Measurements from ENCODE around the gene ARL5C. TPM values are rescaled to one million over a fixed set of nuclear protein-coding genes. Genes with fewer than 3 reads are reported as not detected.
A peak's percentile ranks its signal among the peaks of the same experiment; 100 is the strongest.

The ARL5C gene
- total RNA-seq, 1 donor from 2014 or later, result not detected

DNA sequence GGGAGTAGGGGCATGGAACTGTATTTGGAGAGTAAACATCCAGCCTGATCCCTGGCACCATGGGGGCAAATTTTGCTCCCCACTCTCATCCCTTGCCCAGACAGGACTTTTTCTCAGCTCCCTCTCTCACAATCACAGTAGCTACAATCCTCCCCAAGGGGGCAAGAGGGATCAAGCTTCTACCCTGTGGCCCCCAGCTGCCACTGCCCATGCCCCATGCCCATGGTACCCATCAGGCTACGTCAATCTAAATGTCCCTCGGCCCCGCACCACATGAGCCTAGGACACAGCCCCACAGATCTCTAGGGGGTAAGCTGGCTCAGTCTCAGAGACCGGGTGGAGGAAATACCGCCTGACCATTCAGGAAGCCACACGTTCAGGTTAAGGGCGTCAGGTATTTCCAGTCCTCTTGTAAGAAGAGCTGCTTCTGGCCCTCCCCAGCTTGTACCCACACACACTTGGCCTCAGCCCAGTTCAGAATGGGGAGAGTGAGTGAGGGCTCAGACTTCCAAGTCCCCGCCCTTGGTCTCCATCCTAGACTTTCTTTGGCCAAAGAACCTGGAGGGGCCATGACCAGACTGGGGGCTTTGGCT lies 29.7 kb upstream of the ARL5C start:
- intact Hi-C loops (cut with micrococcal nuclease), result no loop called here
- DNase-seq (no peak), ATAC-seq (no peak)

DNA sequence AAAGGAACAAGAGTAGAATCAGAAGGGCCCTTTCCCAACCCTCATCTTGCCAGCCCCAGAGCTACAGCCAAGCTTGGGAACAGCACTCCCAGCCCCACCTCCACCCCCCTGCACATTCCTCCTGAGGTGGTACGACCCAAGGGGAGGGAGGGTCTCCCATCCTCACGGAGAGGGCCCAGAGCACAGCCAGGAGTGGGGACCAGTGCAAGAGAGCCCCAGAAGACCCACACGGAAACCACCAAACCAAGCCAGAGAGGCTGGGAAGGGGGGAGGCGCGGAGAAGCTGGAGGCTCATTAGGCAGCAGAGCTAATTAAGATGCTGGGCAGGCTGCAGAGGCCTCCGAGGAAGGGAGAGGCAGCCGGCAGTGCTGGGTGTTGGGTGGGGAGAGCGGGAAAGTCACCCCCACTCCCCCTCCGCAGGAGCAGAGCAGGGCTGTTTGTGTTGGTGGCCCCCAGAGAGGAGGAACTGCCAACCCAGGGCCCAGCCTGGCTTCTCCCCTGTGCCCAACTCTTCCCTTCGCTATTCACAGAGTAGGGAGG lies 29.1 kb upstream of the ARL5C start:
- intact Hi-C loops (cut with micrococcal nuclease), result no loop called here
- ATAC-seq (no peak), DNase-seq (no peak)

DNA sequence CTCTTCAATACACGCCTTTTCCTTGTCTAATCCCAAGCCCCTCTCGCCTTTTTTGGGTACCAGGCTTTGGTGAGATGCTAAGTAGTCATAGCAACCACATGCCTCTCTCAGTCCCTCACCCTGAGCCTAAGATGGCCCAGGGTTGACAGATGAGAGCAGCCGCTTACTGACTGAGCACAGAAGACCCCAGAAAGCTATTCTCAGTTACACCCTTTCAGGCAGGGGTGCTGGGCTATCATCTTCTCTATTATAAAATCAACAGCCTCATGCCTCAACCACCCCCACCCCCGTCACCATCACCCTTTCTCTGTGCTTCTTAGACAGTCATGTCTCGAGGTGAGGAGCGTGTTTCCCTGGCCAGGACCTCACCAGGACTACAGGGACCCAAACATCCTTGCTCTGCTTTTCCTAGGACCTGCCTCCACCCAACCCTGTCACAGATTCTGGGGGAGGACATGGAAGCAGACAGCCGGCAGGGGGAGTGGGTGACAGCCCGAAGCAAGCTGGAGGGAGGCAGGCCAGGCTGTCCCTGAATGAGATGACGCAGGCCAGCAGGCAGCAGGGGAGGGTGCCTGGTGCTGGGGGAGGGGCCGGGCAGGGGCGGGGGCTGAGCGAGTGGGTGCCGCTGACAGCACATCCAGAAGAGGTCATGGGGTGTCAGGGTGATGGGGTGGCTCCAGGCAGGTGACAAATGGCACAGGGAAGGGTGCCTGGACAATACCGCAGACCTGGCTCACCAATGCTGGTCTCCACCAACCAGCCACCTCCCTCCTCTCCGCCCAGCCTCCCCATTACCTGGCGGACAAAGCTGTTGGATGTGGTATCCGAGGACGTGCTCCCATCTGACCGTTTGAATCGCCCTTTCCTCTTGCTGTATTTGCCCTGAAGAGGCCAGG lies 28.4 kb upstream of the ARL5C start:
- intact Hi-C loops (cut with micrococcal nuclease), result no loop called here
- peak; percentile 78 for DNase-seq
- ATAC-seq, result peak; percentile 53

DNA sequence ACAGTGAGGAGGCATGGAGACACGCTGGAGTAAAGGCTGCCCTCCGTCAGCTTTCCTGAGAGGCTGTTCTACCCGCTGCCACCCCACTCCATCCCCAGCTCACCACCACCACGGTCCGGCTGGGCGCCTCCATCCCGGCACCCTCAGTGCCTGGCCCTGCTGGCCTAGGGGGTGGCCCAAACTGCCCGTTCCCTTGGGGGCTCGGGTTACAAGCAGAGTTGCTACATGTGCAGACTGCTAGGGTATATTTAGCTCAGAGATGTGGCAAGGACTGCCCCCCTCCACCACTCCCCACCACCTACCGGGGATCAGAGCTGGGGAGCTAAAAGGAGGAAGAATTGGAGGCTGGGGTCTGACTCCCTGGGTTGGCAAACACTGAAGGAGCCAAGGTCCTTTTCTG lies 27.4 kb upstream of the ARL5C start:
- no peak for ATAC-seq
- intact Hi-C loops (cut with micrococcal nuclease), result no loop called here
- DNase-seq, result no peak

DNA sequence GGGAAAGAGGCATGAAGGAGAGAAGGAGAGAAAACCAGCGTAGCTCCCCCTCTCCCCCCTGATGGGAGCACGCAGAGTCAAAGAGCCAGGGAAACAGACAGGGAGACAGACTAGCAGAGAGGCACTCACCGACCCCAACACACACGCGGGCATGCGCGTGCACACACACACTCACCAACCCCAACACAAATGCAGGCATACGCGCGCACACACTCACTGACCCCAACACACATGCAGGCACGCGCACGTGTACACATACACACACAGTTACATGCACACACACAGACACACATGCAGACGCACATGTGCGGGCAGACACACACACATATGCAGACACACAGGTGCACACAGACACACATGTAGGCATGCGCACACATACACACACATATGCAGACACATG lies 26.9 kb upstream of the ARL5C start:
- ATAC-seq, result no peak
- intact Hi-C loops (cut with micrococcal nuclease), result no loop called here

DNA sequence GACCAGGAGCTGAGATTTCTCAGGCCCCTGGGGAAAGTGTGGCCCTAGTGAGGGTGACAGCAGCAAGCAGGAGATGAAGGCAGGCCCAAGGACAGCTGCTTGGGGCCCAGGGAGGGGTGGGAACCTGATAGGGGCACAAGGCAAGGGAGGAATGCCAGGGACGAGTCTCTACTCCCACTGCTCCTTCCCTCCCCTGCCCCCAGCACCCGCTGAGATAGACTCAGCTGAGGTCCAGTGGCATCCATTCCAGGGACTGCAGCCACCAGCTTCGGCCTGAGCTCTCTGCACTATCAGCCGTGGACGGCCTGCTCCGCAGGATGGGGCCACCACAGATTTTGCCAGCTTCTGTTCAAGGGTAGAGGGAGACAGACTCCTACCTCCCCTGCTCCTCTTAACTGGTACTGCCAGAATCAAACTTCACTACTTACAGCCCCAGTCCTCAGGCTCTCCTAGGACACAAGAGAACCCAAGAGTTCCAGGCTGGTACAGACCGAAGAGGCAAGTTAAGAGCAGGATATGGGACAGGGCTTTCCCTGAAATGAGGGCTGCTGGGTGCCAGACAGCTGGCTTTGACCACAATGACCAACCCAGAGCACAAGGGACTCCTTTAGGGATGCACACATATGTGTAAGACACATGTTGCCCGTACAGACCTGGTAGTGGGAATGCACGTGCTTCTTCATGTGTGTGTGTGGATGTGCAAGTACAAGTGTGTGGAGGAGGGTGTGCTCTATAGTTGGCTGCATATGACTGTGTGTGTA lies 26.0 kb upstream of the ARL5C start:
- ATAC-seq, result no peak
- intact Hi-C loops (cut with micrococcal nuclease), result no loop called here
- no peak for DNase-seq

More for the DNA sequence above, 26.9 kb upstream of the ARL5C start:
- DNase-seq, result no peak

DNA sequence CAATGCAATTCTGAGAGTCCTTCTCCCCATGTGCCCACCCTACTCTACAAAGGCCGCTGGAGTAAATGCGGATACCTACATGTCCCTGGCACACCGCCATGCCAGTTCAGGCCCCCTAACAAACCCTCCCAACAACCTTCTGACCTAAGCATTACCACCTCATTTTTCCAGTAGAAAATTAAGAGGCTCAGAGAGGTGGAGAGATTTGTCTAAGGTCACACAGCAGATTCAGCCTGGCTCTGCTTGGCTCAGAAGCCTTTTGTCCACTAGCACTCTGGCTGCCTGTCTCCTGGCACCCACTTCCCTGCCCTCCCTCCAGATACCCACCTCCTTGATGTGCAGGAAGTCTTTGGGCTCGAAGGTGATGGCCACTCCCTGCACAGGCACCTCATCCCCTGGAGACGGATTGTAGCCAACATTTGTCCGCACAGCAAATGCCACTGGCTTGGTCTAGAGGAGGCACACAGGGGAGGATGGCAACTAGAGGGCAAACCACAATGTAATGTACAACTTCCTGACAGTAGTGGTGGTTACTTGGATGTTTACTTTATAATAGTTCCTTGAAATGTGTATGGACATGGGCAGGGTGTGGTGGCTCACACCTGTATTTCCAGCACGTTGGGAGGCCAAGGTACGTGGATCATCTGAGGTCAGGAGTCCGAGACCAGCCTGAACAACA lies 21.3 kb upstream of the ARL5C start:
- no peak for DNase-seq
- ATAC-seq, result no peak
- intact Hi-C loops (cut with micrococcal nuclease), result no loop called here

DNA sequence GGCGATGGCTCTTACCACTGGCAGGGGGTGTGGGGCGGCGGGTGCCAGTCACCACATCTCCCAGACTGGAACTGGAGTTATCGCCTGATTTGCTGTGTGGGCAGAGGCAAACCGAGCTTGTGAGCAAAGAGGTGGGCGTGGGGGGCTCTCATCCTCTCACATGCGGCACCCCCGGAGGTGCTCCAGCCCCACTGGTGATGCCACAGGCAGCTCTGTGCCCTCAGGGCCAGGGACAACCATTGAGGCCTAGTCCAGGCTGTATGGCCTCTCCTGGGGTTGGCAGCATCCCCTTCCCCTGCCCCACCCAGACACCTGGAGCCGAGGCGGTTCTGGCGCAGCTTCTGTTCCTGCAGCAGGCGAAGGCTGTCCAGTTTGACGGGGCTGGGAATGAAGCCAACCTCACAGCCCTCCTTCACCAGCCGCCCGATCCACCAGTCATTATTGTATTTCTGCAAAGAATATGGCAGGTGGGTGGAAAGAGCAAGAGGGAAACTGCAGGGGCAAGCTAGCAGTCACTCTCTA lies 20.6 kb upstream of the ARL5C start:
- ATAC-seq (no peak), DNase-seq (no peak)
- intact Hi-C loops (cut with micrococcal nuclease), result no loop called here

DNA sequence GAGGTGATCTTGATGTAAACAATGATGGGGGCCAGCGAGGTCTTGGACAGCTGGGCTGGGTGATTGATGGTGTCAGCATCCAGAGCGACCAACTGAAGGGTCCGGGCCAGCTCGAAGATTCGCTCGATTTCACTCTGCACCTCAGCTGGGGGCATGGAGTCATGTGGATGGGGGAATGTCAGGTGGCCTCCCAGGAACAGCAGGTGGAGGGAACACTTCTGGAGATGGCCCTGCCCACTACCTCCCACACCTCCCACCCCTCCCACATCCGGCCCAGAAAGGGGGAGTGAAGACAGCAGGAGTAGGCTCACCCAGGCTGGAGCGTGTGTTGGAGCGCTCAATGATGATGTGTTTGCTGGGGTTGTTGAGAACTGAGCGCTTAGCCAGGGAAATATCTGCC lies 17.8 kb upstream of the ARL5C start:
- intact Hi-C loops (cut with micrococcal nuclease), result no loop called here
- ATAC-seq (no peak), DNase-seq (no peak)

DNA sequence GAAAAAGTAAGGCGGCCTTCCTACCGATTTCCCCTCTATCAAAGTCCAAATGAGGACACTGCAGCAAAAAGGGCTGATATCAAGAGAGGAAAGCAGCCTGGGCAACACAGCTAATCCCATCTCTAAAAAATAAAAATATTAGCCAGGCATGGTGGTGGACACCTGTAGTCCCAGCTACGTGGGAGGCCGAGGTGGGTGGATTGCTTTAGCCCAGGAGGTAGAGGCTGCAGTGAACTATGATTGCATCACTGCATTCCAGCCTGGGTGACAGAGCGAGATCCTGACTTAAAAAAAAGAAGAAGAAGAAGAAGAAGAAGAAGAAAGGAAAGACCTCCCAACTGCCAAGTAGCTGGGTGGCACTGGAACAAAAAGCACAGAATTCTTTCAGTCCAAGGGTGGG lies 17.1 kb upstream of the ARL5C start:
- ATAC-seq, result no peak
- no peak for DNase-seq
- intact Hi-C loops (cut with micrococcal nuclease), result no loop called here

DNA sequence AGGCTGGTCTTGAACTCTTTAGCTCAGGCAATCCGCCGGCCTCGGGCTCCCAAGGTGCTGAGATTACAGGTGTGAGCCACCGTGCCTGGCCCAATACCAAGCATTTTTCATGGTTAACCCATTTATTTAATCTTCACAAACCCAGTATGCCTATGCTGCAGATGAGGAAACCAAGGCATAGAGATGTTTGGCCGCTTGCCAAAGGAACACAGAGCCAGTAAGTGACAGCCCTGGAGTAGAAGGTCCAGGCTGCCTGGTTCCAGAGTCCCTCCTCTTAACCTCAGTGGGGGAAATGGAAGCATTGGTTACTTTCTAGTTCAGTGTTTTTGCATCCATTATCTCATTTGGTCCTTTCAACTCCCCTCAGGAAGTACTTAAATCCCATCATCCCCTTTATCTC lies 15.3 kb upstream of the ARL5C start:
- intact Hi-C loops (cut with micrococcal nuclease), result no loop called here
- ATAC-seq (no peak), DNase-seq (no peak)

DNA sequence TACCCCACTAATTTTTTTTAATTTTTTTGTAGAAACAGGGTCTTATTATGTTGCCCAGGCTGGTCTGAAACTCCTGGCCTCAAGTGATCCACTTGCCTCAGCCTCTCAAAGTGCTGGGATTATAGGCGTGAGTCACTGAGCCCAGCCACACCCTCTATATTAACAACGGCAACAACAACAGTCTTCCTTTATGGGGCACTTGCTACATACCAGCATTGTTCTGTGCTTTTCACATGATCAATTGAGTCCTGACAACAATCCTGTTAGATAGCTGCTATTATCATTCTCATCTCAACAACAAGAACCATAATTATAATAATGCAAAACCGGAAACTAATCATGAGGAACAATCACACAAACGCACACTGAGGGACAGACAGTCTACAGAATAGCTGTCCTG lies 12.6 kb upstream of the ARL5C start:
- intact Hi-C loops (cut with micrococcal nuclease), result no loop called here
- ATAC-seq (no peak), DNase-seq (no peak)

DNA sequence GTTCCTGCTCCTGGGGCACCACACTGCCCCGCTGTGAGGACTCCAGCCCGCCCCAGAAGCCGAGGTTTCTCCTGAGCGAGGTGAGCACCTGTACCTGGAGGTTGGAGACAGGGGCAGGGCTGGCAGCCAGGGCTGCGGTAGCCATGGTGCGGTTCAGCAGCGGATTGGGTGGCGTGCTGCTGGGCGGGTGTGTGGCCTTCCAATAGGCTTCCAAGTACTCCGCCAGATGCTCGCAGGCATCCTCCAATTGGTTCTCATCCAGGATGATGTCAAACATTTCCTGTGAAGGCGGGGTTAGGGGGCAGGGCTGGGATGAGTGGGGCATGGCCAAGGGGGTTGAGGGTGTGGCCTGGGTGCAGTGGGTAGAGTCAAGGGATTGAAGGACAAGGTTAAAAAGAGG lies 11.3 kb upstream of the ARL5C start:
- ATAC-seq, result no peak
- intact Hi-C loops (cut with micrococcal nuclease), result no loop called here
- no peak for DNase-seq

DNA sequence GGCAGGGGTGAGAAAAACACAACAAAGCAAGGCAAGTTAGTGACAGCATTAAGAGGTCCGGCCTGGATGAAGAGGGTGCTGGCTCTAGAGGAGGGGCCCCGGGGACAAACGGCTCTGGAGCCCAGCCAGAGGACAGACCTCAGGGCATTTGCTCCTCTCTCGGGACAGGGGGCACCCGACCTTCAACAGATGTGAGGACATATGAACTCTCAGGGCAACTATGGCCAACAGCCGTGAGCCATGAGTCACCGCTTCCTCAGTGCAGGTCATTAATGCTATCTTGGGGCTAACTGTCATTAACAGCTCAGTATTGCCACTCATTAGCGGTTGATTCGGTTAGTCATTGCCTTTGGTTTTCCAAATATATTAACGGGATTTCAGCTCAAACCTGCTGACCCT lies 9.7 kb upstream of the ARL5C start:
- intact Hi-C loops (cut with micrococcal nuclease), result no loop called here
- DNase-seq (no peak), ATAC-seq (no peak)

DNA sequence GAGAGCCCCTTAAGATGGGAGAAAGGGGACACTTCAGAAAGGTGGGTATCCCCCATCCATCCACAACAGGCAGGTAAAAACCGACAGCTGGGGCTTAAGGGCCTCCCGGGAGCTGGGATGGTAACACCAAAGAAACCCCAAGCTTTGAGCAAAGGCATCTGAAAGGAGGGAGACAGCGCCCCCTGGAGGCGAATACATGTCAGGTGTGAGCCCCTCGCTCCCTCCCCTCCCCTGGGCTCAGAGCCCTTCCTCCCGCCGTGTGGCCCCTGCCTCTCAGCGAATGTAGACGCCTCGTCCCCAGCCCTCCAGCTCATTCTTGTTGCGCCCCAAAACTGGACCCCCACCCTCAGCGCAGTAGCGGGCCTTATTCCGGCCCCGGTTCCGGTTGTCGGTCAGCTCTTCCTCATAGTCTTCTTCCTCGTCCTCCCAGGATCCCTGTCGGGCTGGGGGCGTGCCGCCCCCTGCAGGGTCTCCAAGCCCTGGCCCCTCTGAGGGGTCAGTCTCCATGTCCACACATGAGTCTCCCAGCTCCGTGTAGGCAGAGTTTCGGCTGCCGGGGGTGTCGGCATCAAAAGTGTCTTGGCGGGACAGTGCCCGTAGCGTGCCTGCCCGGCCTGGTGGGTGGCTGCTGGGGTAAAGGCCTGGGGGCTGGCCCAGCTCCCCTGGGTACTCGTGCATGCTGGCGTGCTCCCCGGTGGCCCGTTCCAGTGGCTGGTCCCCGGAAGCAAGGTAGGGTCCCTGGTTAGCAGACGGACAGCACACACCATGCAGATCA lies 9.1 kb upstream of the ARL5C start:
- intact Hi-C loops (cut with micrococcal nuclease), result no loop called here
- ATAC-seq, result peak; percentile 86
- DNase-seq, result peak; percentile 87

DNA sequence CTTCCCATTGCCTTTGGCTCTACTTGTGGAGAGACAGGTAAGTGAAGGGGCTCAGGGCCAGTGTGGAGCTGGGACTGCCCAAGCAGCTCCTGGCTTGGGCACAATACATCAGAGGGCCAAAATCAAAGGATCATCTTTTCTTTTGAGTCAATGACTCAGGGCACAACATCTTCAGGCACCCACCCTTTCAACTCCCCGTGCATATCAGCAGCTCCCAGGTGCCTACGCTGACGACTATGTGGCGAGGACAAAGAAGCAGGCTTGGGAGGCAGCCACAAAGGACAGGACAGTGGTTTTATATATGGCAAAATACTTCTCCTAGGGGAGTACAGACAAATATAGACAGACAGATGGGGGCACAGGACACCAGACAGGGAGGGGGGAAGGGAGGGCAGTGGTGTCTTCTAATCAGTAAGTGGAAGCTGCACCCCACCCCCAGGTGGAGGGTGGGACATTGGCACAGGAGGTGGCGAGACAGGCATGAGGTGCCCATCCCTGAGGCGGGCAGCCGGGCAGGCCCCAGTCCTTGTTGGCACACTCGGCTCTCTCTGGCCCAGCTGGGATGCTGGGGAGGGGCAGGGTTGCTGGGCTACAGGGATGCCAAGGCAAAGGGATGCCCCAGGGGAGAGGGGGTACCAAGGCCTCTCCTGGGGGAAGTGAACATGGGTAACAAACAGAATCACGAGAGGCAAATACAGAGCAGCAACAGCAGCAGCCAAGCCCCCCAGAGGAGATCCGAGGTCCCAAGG lies 7.7 kb upstream of the ARL5C start:
- intact Hi-C loops (cut with micrococcal nuclease), result no loop called here
- no peak for DNase-seq
- ATAC-seq, result no peak

DNA sequence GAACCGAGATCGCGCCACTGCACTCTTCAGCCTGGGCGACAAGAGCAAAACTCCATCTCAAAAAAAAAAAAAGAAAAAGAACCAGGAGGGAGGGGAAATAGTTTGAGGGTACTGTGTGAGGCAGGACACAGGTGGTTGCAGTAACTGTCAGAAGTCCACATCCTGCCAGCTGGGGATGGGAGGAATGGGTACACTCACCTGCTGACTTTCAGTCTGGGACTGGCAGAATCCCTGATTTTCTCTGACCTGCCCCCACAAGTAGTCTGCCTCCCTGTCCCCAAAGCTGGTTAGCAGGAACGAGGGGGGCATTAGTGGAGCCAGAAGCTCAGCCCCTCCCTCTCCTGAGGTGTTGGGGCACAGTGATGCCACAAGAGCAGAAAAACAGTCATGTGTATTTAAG lies 7.1 kb upstream of the ARL5C start:
- DNase-seq, result no peak
- ATAC-seq, result no peak
- intact Hi-C loops (cut with micrococcal nuclease), result no loop called here

DNA sequence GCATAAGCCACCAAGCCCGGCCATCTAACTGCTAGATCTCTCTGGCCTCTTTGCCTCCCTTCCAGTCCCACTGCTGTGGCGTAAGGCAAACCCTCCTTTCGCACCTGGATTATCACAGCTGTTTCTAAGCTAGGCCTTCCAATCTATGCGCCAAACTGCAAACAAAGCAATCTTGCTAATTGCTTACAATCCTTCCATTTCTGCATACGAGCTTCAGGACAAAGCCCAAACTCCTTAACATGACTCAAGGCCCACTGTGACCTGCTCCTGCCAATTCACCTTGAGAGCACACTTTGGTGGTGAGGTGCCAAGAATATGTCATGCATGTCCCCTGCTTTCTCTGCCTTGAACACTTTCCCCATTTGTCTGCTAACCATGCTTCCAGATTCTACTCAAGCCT lies 6.0 kb upstream of the ARL5C start:
- no peak for ATAC-seq
- no peak for DNase-seq

More for the DNA sequence above, 6.0 kb upstream of the ARL5C start:
- intact Hi-C loops (cut with micrococcal nuclease), result no loop called here

Measured in left ventricle myocardium superior (tissue), 1 donor.